Fibroblast of lung (primary cell): ENCODE data around the gene ATP5F1E. TPM values are rescaled to one million over a fixed set of nuclear protein-coding genes. Genes with fewer than 3 reads are reported as not detected.

Experiments used
- DNase-seq, 2 donors: peaks; one replicate each; pipeline versions ENCODE4 v3.0.0 to v3.0.0-alpha.2; 2010; ENCODE audit warnings: low read depth in 2 of 2
- H2AFZ ChIP-seq: 2 replicates; pipeline ENCODE4 v1.5.1; 2012; ENCODE audit warnings: low read length, control low read depth, inconsistent platforms
- H3K27ac ChIP-seq: 2 replicates; pipeline ENCODE4 v1.5.1; 2011; ENCODE audit warnings: low read length, control low read depth; ENCODE audit not compliant: insufficient read depth
- H3K27me3 ChIP-seq: 2 replicates; pipeline ENCODE4 v1.5.1; 2011; ENCODE audit warnings: mild to moderate bottlenecking, low read length; ENCODE audit not compliant: control insufficient read depth, insufficient read depth
- H3K36me3 ChIP-seq: 2 replicates; pipeline ENCODE4 v1.5.1; 2011; ENCODE audit warnings: low read length; ENCODE audit not compliant: control insufficient read depth, insufficient read depth
- H3K4me1 ChIP-seq: 2 replicates; pipeline ENCODE4 v1.5.1; 2011; ENCODE audit warnings: low read length; ENCODE audit not compliant: control insufficient read depth, insufficient read depth; ENCODE audit errors: extremely low read depth
- H3K4me2 ChIP-seq: 2 replicates; pipeline ENCODE4 v1.5.1; 2011; ENCODE audit warnings: low read length, control low read depth; ENCODE audit not compliant: insufficient read depth; ENCODE audit errors: extremely low read depth
- H3K4me3 ChIP-seq, 4 experiments: fragments of 200-600 bp in 1 of 4; sonication (generic) in 1 of 4; replicated peaks in 1 of 4; 2 replicates each; pipeline ENCODE4 v1.5.1; 2011 to 2016; ENCODE audit warnings: low read length in 4 of 4, low read depth in 3 of 4, mild to moderate bottlenecking in 3 of 4, control low read depth in 2 of 4, inconsistent platforms in 1 of 4, mixed read lengths in 1 of 4; ENCODE audit not compliant: insufficient read depth in 1 of 4; ENCODE audit errors: control extremely low read depth in 1 of 4
- H3K79me2 ChIP-seq: 2 replicates; pipeline ENCODE4 v1.5.1; 2012; ENCODE audit warnings: mild to moderate bottlenecking, low read length, inconsistent platforms; ENCODE audit not compliant: control insufficient read depth, insufficient read depth
- H3K9ac ChIP-seq: 2 replicates; pipeline ENCODE4 v1.5.1; 2011; ENCODE audit warnings: mild to moderate bottlenecking, low read length, control low read depth; ENCODE audit not compliant: insufficient read depth
- H3K9me3 ChIP-seq: 2 replicates; pipeline ENCODE4 v1.5.1; 2012; ENCODE audit warnings: low read depth, low read length; ENCODE audit not compliant: control insufficient read depth, insufficient read depth
- H4K20me1 ChIP-seq: 2 replicates; pipeline ENCODE4 v1.5.1; 2011; ENCODE audit warnings: low read length; ENCODE audit not compliant: control insufficient read depth, insufficient read depth; ENCODE audit errors: extremely low read depth
- EZH2 ChIP-seq: IDR thresholded peaks from 2 replicates; pipeline ENCODE4 v1.5.1; 2012; ENCODE audit warnings: low read length, control low read depth, mild to moderate bottlenecking; ENCODE audit errors: missing control alignments
- polyA minus RNA-seq: library from RNA; depleted of rRNA, polyadenylated mRNA; stranded (reverse); fragments of >200 nt; gene quantifications from 2 replicates; pipeline ENCODE4 v1.2.3, GENCODE V29; 2011; ENCODE audit warnings: low replicate concordance
- polyA plus RNA-seq, 2 donors: library from polyadenylated mRNA; depleted of rRNA in 1 of 2; stranded (reverse) in 1 of 2; unstranded in 1 of 2; fragments of >200 nt; gene quantifications; 2 replicates each; pipeline ENCODE4 v1.2.1, GENCODE V29; 2011 to 2012; ENCODE audit warnings: missing spikeins in 1 of 2
- total RNA-seq: library from RNA; depleted of rRNA; stranded (reverse); fragments of >200 nt; gene quantifications from 2 replicates; pipeline ENCODE4 v1.2.1, GENCODE V29; 2014
- TF ChIP-seq, protein P1 (sequence below), 2 donors: IDR thresholded peaks in 1 of 2; conservative IDR thresholded peaks in 1 of 2; 1 replicate in 1 of 2; 2 replicates in 1 of 2; pipeline ENCODE4 v1.5.1; 2011 to 2012; ENCODE audit warnings: low read length in 2 of 2, control low read depth in 1 of 2, inconsistent platforms in 1 of 2, low read depth in 1 of 2, mild to moderate bottlenecking in 1 of 2

ATP5F1E gene
- total RNA-seq (37.8 and 39.3 TPM in 2 replicates), polyA plus RNA-seq (56.5 and 63.8 TPM in 2 replicates), polyA minus RNA-seq (1.7 and 3.9 TPM in 2 replicates)
- 112 and 125 TPM in 2 replicates for polyA plus RNA-seq (2012)

DNA sequence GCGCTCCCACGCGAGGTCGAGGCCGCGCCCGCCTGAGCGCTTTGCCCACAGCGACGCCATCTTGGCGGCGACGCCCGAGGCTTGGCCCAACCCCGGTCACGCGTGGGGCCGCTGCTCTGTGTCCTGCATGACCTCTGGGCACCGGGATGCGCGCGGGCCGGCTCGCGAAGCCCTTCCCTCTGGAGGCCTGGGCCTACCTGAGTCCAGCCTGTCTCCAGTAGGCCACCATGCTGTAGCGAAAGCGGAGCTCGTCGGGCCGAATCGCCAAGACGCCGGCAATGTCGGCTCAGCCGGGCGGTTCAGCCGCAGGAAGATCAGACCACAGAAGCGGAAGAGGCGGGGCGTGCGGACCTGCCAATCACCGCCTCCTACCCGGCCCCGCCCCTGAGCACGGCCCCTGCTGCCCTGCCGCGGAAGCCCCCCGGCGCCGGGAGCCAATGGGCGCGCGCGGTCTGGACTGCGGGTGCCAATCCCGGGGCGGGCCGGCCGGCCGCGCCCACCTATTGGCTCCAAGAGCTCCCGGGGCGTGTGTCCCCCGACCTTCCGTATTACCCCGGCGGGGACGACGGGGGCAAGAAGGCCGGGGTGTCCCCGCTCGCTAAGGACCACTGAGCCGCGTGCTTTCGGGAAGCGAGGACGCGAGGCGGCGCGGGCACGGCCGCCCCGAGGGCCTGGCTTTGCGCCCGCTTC, at the start of gene ATP5F1E:
ATP5F1E (minus strand) TSS at position 313 of the 690 bp plus-strand sequence; CDS start at position 229, 84 bp downstream.
- H3K4me3 ChIP-seq, result peak within 1 kb of the TSS; percentile 66 to 87 (median 80)
- TF ChIP-seq, protein P1, sequence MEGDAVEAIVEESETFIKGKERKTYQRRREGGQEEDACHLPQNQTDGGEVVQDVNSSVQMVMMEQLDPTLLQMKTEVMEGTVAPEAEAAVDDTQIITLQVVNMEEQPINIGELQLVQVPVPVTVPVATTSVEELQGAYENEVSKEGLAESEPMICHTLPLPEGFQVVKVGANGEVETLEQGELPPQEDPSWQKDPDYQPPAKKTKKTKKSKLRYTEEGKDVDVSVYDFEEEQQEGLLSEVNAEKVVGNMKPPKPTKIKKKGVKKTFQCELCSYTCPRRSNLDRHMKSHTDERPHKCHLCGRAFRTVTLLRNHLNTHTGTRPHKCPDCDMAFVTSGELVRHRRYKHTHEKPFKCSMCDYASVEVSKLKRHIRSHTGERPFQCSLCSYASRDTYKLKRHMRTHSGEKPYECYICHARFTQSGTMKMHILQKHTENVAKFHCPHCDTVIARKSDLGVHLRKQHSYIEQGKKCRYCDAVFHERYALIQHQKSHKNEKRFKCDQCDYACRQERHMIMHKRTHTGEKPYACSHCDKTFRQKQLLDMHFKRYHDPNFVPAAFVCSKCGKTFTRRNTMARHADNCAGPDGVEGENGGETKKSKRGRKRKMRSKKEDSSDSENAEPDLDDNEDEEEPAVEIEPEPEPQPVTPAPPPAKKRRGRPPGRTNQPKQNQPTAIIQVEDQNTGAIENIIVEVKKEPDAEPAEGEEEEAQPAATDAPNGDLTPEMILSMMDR (conservative IDR thresholded peaks at IDR 0.05 in 1 of 2, IDR thresholded peaks at IDR 0.05 in 1 of 2; ENCODE audit: low read depth in 1 of 2, low read length in 2 of 2), result no peak
- TF ChIP-seq EZH2, result no peak
- peaks cover 2% of the 10 kb centered on the region for H4K20me1 ChIP-seq
- H3K4me1 ChIP-seq, result peaks cover 10% of the 10 kb centered on the region
- peaks cover 42% of the 10 kb centered on the region for H3K79me2 ChIP-seq
- H3K4me2 ChIP-seq, result peak within 1 kb of the TSS; percentile 94
- H3K9me3 ChIP-seq, result no peaks in the 10 kb centered on the region
- peak; percentile 90 to 94 for DNase-seq
- H3K27ac ChIP-seq, result peak within 1 kb of the TSS; percentile 89
- peak within 1 kb of the TSS; percentile 90 for H3K9ac ChIP-seq
- no peaks in the 10 kb centered on the region for H3K36me3 ChIP-seq
- no peaks in the 10 kb centered on the region for H3K27me3 ChIP-seq
- H2AFZ ChIP-seq, result peak within 1 kb of the TSS; percentile 84

DNA sequence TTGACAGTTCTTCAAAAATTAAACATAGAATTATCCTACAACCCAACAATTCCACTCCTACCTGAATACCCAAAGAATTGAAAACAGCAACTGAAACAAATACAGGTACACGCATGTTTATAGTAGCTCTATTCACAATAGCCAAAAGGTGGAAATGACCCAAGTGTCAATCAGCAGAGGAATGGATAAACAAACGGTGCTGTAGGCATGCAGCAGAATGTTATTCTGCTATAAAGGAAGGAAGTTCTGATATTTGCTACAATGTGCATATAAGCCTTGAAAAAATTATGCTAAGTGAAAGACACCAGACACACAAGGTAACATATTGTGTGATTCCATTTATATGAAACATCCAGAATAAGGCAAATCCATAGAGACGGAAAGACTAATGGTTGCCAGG, 48.9 kb upstream of the ATP5F1E start:
- Histone ChIP-seq H3K4me1 (no peaks in the 10 kb centered on the region), H3K27ac (no peak overlapping the region), H3K9me3 (no peaks in the 10 kb centered on the region), H3K79me2 (no peaks in the 10 kb centered on the region), H3K27me3 (no peaks in the 10 kb centered on the region), H3K4me3 (no peak overlapping the region), H2AFZ (no peak overlapping the region), H3K9ac (no peak overlapping the region), H4K20me1 (no peaks in the 10 kb centered on the region), H3K4me2 (no peak overlapping the region), H3K36me3 (no peaks in the 10 kb centered on the region)
- DNase-seq, result no peak
- TF ChIP-seq EZH2, result no peak
- TF ChIP-seq, protein P1 (conservative IDR thresholded peaks at IDR 0.05 in 1 of 2, IDR thresholded peaks at IDR 0.05 in 1 of 2; ENCODE audit: low read depth in 1 of 2, low read length in 2 of 2), result no peak

DNA sequence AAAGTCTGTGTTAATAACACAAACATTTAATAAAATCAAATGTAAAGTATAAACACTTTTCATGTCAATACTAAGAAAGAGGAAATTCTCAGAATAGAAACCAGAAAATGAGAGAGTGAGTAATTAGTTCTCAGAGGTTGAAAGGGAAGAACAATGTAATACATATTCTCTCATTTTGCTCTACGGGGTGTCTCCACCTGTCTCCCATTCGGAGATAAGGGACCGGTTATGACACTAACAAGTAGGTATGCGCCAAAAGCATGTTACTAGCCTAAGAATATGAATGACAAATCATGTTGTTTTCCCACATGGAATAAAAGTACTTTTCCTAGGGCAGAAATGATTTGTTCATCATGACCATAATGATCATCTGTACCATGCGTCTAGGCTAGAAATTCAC, 46.1 kb upstream of the ATP5F1E start:
- Histone ChIP-seq H3K36me3 (no peaks in the 10 kb centered on the region), H3K79me2 (no peaks in the 10 kb centered on the region), H3K27me3 (no peaks in the 10 kb centered on the region), H2AFZ (no peak overlapping the region), H3K4me1 (no peaks in the 10 kb centered on the region), H4K20me1 (no peaks in the 10 kb centered on the region), H3K4me2 (no peak overlapping the region), H3K27ac (no peak overlapping the region), H3K4me3 (no peak overlapping the region), H3K9me3 (no peaks in the 10 kb centered on the region), H3K9ac (no peak overlapping the region)
- no peak for DNase-seq
- TF ChIP-seq, protein P1 (conservative IDR thresholded peaks at IDR 0.05 in 1 of 2, IDR thresholded peaks at IDR 0.05 in 1 of 2; ENCODE audit: low read depth in 1 of 2, low read length in 2 of 2), result no peak
- no peak for TF ChIP-seq EZH2
